ENCODE data around the gene DLG2. TPM values are rescaled to one million over a fixed set of nuclear protein-coding genes. Genes with fewer than 3 reads are reported as not detected.

The DLG2 gene
- total and polyA plus RNA-seq, 2 of the 8 experiments (the other 6 are each of a cell fraction or from before 2014, with no cell fraction given) = 1.7 to 14.3 TPM

GRCh38 chr11:83635166-83635565, 1992.0 kb downstream of the DLG2 start (continued):
- TF ChIP-seq SUZ12 (IDR thresholded peaks at IDR 0.05; ENCODE audit: low read length) (no peak), FOSL1 (IDR thresholded peaks at IDR 0.05; ENCODE audit: insufficient read depth, low read depth, low read length) (no peak), CBX8 (IDR thresholded peaks at IDR 0.05; ENCODE audit: borderline replicate concordance, low read depth, low read length) (no peak), BRCA1 (IDR thresholded peaks at IDR 0.05; ENCODE audit: low read depth, low read length) (no peak)
- TF ChIP-seq, protein P1, sequence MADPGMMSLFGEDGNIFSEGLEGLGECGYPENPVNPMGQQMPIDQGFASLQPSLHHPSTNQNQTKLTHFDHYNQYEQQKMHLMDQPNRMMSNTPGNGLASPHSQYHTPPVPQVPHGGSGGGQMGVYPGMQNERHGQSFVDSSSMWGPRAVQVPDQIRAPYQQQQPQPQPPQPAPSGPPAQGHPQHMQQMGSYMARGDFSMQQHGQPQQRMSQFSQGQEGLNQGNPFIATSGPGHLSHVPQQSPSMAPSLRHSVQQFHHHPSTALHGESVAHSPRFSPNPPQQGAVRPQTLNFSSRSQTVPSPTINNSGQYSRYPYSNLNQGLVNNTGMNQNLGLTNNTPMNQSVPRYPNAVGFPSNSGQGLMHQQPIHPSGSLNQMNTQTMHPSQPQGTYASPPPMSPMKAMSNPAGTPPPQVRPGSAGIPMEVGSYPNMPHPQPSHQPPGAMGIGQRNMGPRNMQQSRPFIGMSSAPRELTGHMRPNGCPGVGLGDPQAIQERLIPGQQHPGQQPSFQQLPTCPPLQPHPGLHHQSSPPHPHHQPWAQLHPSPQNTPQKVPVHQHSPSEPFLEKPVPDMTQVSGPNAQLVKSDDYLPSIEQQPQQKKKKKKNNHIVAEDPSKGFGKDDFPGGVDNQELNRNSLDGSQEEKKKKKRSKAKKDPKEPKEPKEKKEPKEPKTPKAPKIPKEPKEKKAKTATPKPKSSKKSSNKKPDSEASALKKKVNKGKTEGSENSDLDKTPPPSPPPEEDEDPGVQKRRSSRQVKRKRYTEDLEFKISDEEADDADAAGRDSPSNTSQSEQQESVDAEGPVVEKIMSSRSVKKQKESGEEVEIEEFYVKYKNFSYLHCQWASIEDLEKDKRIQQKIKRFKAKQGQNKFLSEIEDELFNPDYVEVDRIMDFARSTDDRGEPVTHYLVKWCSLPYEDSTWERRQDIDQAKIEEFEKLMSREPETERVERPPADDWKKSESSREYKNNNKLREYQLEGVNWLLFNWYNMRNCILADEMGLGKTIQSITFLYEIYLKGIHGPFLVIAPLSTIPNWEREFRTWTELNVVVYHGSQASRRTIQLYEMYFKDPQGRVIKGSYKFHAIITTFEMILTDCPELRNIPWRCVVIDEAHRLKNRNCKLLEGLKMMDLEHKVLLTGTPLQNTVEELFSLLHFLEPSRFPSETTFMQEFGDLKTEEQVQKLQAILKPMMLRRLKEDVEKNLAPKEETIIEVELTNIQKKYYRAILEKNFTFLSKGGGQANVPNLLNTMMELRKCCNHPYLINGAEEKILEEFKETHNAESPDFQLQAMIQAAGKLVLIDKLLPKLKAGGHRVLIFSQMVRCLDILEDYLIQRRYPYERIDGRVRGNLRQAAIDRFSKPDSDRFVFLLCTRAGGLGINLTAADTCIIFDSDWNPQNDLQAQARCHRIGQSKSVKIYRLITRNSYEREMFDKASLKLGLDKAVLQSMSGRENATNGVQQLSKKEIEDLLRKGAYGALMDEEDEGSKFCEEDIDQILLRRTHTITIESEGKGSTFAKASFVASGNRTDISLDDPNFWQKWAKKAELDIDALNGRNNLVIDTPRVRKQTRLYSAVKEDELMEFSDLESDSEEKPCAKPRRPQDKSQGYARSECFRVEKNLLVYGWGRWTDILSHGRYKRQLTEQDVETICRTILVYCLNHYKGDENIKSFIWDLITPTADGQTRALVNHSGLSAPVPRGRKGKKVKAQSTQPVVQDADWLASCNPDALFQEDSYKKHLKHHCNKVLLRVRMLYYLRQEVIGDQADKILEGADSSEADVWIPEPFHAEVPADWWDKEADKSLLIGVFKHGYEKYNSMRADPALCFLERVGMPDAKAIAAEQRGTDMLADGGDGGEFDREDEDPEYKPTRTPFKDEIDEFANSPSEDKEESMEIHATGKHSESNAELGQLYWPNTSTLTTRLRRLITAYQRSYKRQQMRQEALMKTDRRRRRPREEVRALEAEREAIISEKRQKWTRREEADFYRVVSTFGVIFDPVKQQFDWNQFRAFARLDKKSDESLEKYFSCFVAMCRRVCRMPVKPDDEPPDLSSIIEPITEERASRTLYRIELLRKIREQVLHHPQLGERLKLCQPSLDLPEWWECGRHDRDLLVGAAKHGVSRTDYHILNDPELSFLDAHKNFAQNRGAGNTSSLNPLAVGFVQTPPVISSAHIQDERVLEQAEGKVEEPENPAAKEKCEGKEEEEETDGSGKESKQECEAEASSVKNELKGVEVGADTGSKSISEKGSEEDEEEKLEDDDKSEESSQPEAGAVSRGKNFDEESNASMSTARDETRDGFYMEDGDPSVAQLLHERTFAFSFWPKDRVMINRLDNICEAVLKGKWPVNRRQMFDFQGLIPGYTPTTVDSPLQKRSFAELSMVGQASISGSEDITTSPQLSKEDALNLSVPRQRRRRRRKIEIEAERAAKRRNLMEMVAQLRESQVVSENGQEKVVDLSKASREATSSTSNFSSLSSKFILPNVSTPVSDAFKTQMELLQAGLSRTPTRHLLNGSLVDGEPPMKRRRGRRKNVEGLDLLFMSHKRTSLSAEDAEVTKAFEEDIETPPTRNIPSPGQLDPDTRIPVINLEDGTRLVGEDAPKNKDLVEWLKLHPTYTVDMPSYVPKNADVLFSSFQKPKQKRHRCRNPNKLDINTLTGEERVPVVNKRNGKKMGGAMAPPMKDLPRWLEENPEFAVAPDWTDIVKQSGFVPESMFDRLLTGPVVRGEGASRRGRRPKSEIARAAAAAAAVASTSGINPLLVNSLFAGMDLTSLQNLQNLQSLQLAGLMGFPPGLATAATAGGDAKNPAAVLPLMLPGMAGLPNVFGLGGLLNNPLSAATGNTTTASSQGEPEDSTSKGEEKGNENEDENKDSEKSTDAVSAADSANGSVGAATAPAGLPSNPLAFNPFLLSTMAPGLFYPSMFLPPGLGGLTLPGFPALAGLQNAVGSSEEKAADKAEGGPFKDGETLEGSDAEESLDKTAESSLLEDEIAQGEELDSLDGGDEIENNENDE (IDR thresholded peaks at IDR 0.05; ENCODE audit: insufficient replicate concordance, low read length) = no peak
